ENCODE measurements around the gene DDX25.
A peak's percentile ranks its signal among the peaks of the same experiment; 100 is the strongest.
"Not testable (repeated sequence)": the region's sequence is repeated elsewhere in the genome, so short reads cannot be mapped to it uniquely, and the experiment has no call there.

DDX25 gene

DNA sequence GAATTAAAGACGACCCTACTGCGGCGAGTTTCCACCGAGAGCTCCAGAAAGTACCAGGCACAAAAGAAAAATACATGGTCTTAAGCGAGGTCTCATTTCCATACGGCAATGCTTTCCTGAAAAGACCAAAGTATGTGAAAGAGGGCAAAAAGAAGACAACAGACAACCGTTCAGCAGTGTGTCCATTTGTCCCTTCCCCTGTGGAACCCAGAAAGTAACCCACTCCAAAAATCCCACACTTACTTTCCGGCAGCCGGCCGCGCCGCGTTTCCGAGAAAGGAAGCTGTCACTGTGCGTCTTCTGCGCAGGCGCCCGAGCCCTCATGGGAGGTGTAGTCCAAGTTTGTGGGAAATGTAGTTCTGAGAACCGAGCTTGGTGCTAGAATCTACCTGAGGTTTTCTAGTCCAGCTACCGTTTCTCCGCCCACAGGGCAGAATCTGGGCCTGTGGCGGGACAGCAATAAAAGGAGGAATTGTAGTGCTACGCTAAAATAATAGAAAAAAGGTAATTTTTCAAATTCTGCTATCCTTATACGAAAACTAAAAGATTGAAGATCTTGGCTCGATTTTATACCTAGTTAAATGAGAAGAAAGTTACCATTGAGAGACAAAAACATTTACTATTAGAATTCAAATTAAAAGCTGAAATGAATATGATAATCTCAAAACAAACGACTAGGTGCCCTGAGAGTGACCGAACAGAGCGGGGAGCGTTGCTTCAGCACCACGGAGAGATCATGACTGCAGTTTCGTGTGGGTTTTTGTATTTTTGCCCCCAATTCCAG is 1.2 kb upstream of the DDX25 start, which contains the start of gene PUS3:
TSS of gene PUS3 (minus strand) at position 280 of the 784 bp plus-strand sequence. CDS start 6,922 bp downstream, outside the sequence.
- CTCF ChIA-PET, result interaction anchor here (0.7 to 0.8 kb wide), 2 partner anchors 15 to 20 kb away, joined by 3 to 4 read pairs; no protein-coding TSS in a partner anchor
- POLR2A ChIA-PET (ENCODE audit: low non-redundant PET), result interaction anchor here (0.7 to 1.3 kb wide), 3 partner anchors 10 to 309 kb away, joined by 3 to 4 read pairs (median 4); partner anchors contain the start of genes FAM118B and HYLS1
- peak; percentile 89 for DNase-seq (ENCODE audit: low spot score)
- H3K27ac ChIP-seq, result peak within 1 kb of the TSS; percentile 50
- no peak for TF ChIP-seq CTCF (conservative IDR thresholded peaks at IDR 0.05; ENCODE audit: low read depth)

- DNase-seq (ENCODE audit: low spot score), result no peak
- ChIA-PET CTCF (no interaction called here), POLR2A (ENCODE audit: low non-redundant PET) (no interaction called here)
- TF ChIP-seq CTCF (conservative IDR thresholded peaks at IDR 0.05; ENCODE audit: low read depth), result no peak
- H3K27ac ChIP-seq, result no peak overlapping the region
Measured at GRCh38 chr11:125904678-125905077, 370 bp downstream of the DDX25 start.

- POLR2A ChIA-PET (ENCODE audit: low non-redundant PET), result no interaction called here
- H3K27ac ChIP-seq, result no peak overlapping the region
- CTCF ChIA-PET, result interaction anchor here (0.6 to 0.7 kb wide), 2 partner anchors 11 to 281 kb away, joined by 3 to 4 read pairs; no protein-coding TSS in a partner anchor
- DNase-seq (ENCODE audit: low spot score), result no peak
- no peak for TF ChIP-seq CTCF (conservative IDR thresholded peaks at IDR 0.05; ENCODE audit: low read depth)
Measured at GRCh38 chr11:125910226-125910849, 6.0 kb downstream of the DDX25 start.

DNA sequence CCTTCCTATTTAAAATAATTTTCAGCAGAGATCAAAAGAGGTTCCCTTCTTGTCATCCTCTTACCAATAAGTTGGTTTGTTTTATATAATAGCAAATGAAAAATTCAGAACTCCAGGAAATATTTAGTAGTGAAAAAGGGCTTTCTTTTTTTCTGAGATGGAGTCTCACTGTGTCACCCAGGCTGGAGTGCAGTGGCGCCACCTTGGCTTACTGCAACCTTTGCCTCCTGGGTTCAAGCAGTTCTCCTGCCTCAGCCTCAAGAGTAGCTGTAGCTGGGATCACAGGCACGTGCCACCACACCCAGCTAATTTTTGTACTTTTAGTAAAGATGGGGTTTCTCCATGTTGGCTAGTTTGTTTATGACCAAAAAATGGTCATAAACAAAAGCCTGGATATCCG is 10.3 kb downstream of the DDX25 start:
- H3K27ac ChIP-seq; CTCF ChIA-PET; POLR2A ChIA-PET (ENCODE audit: low non-redundant PET); DNase-seq (ENCODE audit: low spot score): not testable (repeated sequence)

- TF ChIP-seq CTCF (conservative IDR thresholded peaks at IDR 0.05; ENCODE audit: low read depth), result no peak
- no peak overlapping the region for H3K27ac ChIP-seq
- ChIA-PET POLR2A (ENCODE audit: low non-redundant PET) (no interaction called here), CTCF (interaction anchor here (0.6 to 1.1 kb wide), 2 partner anchors 11 to 145 kb away, joined by 3 to 4 read pairs; no protein-coding TSS in a partner anchor)
- DNase-seq (ENCODE audit: low spot score), result no peak
Measured at GRCh38 chr11:125916683-125917347, 12.5 kb downstream of the DDX25 start.

DNA sequence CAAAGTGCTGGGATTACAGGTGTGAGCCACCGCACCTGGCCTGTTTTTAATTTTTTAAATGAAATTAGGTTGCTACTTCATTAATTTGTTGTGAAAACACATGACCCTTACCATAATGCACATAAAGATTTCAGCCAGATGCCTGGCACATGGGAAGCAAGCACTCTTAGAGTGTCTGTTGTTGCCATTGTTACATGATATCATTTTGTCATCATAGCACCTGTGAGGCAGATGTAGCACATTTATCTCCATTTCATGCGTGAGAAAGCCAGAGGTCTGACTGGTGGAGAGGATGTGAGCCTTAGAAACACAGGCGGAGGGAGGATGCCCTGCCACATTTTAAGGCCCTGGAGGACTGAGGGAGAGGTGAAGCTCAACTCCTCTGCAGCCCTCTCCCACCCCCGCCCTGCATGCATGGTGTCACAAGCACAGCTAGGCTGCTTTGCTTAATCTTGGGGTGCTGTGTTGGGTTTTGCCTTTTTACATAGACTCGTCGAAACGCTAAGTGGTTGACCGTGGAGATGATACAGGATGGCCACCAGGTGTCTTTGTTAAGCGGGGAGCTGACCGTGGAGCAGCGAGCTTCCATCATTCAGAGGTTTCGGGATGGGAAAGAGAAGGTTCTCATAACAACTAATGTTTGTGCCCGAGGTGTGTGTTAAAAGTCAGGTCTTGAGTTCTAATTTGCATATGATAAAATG is 14.0 kb downstream of the DDX25 start:
- no peak for TF ChIP-seq CTCF (conservative IDR thresholded peaks at IDR 0.05; ENCODE audit: low read depth)
- no peak for DNase-seq (ENCODE audit: low spot score)
- ChIA-PET POLR2A (ENCODE audit: low non-redundant PET) (no interaction called here), CTCF (interaction anchor here (0.9 to 1.1 kb wide), 2 partner anchors 10 to 144 kb away, joined by 3 read pairs; no protein-coding TSS in a partner anchor)
- H3K27ac ChIP-seq, result no peak overlapping the region

All from RWPE1 (cell line).